Breast epithelium (tissue), 3 donors: ENCODE data around the gene GDF10.

ENCODE experiments used
- CTCF ChIP-seq, 3 donors: fragments of 450-650 bp; IDR thresholded peaks; one replicate each; pipeline ENCODE4 v1.5.1; 2016 to 2017; ENCODE audit warnings: antibody characterized with exemption in 3 of 3, mild to moderate bottlenecking in 3 of 3, moderate library complexity in 3 of 3
- POLR2A ChIP-seq: fragments of 450-650 bp; IDR thresholded peaks from one replicate; pipeline ENCODE4 v1.6.1; 2016; ENCODE audit warnings: antibody characterized with exemption, mild to moderate bottlenecking, moderate library complexity

GRCh38 chr10:47283848-47284247 is 16.1 kb upstream of the GDF10 start:
- no peak for TF ChIP-seq CTCF (IDR thresholded peaks at IDR 0.05)
- TF ChIP-seq POLR2A: no peak
